SU-DHL-6 (cell line): ENCODE results near the gene FAM20B.

Source experiments
- H2AFZ ChIP-seq: fragments of 200-600 bp; sonication (generic); 2 replicates; pipeline ENCODE4 v1.6.1; 2014; ENCODE audit warnings: low read depth, mild to moderate bottlenecking, moderate library complexity, mixed read lengths, antibody characterized with exemption, low read length; ENCODE audit not compliant: severe bottlenecking
- H3F3A ChIP-seq: fragments of 200-600 bp; shearing (Covaris generic); 2 replicates; pipeline ENCODE4 v1.6.0; 2016; ENCODE audit warnings: antibody characterized with exemption, mild to moderate bottlenecking; ENCODE audit not compliant: insufficient read depth
- H3K27ac ChIP-seq: fragments of 200-600 bp; sonication (generic); 2 replicates; pipeline ENCODE4 v1.5.1; 2016; ENCODE audit warnings: low read depth, mild to moderate bottlenecking, low read length, moderate library complexity, mixed read lengths
- H3K27me3 ChIP-seq: fragments of 200-600 bp; sonication (generic), shearing (Covaris generic); 2 replicates; pipeline ENCODE4 v1.6.0; 2014; ENCODE audit warnings: mild to moderate bottlenecking, low read length
- H3K36me3 ChIP-seq: fragments of 200-600 bp; sonication (generic); 2 replicates; pipeline ENCODE4 v1.6.1; 2014; ENCODE audit warnings: mild to moderate bottlenecking, low read length, mixed read lengths
- H3K4me2 ChIP-seq: fragments of 300-600, 200-600 bp; shearing (Covaris generic), sonication (generic); 2 replicates; pipeline ENCODE4 v1.6.0; 2014; ENCODE audit warnings: low read length, low read depth, mild to moderate bottlenecking; ENCODE audit not compliant: poor library complexity, severe bottlenecking
- H3K4me3 ChIP-seq: fragments of 200-600 bp; sonication (generic); 2 replicates; pipeline ENCODE4 v1.5.1; 2014; ENCODE audit warnings: antibody characterized with exemption, low read length, mild to moderate bottlenecking, mixed read lengths; ENCODE audit not compliant: insufficient read depth, poor library complexity, severe bottlenecking
- H3K79me2 ChIP-seq: fragments of 200-600 bp; sonication (generic); 2 replicates; pipeline ENCODE4 v1.6.1; 2014; ENCODE audit warnings: mild to moderate bottlenecking, low read length, moderate library complexity; ENCODE audit not compliant: insufficient read depth
- H3K9ac ChIP-seq: fragments of 200-600 bp; sonication (generic); 2 replicates; pipeline ENCODE4 v1.7.0; 2014; ENCODE audit warnings: mild to moderate bottlenecking, low read length
- H3K9me2 ChIP-seq: fragments of 200-600 bp; sonication (generic); replicated peaks from 2 replicates; pipeline ENCODE4 v1.6.1; 2014; ENCODE audit warnings: low read length; ENCODE audit not compliant: insufficient read depth
- H3K9me3 ChIP-seq: fragments of 200-600 bp; sonication (generic); 2 replicates; pipeline ENCODE4 v1.6.1; 2014; ENCODE audit warnings: low read length, mixed read lengths; ENCODE audit not compliant: insufficient read depth
- H4K20me1 ChIP-seq: fragments of 200-600 bp; sonication (generic); 2 replicates; pipeline ENCODE4 v1.6.1; 2014; ENCODE audit warnings: low read depth, mild to moderate bottlenecking, antibody characterized with exemption, low read length, moderate library complexity, mixed read lengths
- CTCF ChIP-seq: fragments of 200-600 bp; sonication (generic); IDR thresholded peaks from one replicate; pipeline ENCODE4 v1.5.1; 2017; ENCODE audit warnings: antibody characterized with exemption, mild to moderate bottlenecking, low read length, moderate library complexity; ENCODE audit not compliant: insufficient read depth, poor library complexity, severe bottlenecking
- EZH2phosphoT487 ChIP-seq: fragments of 200-600 bp; sonication (generic), shearing (Covaris generic); conservative IDR thresholded peaks from 2 replicates; pipeline ENCODE4 v1.6.1; 2018; ENCODE audit warnings: mild to moderate bottlenecking, antibody characterized with exemption, low read length, moderate library complexity, mixed read lengths

FAM20B gene

GRCh38 chr1:179079113-179079761, 53.5 kb downstream of the FAM20B start:
- H3F3A ChIP-seq, result peaks cover 27% of the 10 kb centered on the region

DNA sequence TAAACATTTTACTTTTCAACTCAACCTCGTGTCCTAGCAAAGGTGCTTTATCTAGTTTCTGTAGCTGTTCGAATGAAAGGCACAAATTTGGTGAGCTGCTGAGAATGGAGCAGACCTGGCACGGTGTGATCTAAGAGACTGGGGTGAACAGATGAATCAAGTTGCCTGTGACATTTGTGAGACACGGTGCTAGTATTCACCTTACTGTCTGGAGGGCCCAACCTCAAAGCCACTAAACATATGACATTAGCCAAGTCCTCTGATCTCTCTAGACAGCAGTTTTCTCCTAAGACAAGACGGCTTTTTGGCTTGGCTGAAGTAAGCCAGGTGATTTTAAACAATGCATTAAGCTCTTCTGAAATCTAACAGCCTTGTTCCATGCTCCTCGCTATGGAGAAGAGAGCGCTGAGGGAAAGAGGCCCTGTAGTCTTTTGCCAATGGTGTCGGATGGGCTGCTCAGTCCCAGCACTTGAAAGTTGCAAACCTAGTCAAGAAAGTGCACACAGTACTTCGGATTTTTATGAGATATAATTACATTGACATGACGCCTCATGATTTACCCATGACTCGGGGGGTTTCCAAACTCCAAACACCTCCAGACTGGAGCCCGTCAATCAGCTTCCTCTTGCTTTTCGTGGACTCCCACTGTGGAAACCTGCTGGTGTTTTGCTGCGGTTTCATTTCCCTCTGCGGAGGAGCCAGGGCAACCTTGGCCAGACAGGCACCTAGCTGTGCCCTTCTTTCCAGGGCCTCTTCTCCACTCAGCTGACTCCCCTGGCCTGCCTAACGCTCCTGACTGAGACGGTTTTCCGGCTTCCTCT, 55.4 kb downstream of the FAM20B start:
- peak overlapping the region; percentile 65 for H2AFZ ChIP-seq
- H3K9ac ChIP-seq, result peak overlapping the region; percentile 92
- no peaks in the 10 kb centered on the region for H3K9me2 ChIP-seq
- peak overlapping the region; percentile 62 for H3K4me3 ChIP-seq
- TF ChIP-seq EZH2phosphoT487 (no peak), CTCF (no peak)
- H3K79me2 ChIP-seq, result peaks cover 25% of the 10 kb centered on the region
- no peaks in the 10 kb centered on the region for H3K9me3 ChIP-seq
- H3K4me2 ChIP-seq, result peak overlapping the region; percentile 87
- H3K27ac ChIP-seq, result peak overlapping the region; percentile 93
- H3K27me3 ChIP-seq, result no peaks in the 10 kb centered on the region
- no peaks in the 10 kb centered on the region for H3K36me3 ChIP-seq
- H3F3A ChIP-seq, result peaks cover 27% of the 10 kb centered on the region
- no peaks in the 10 kb centered on the region for H4K20me1 ChIP-seq

More at GRCh38 chr1:179079113-179079761, 53.5 kb downstream of the FAM20B start:
- peaks cover 17% of the 10 kb centered on the region for H3K79me2 ChIP-seq
- H3K9ac ChIP-seq, result no peak overlapping the region
- H3K27ac ChIP-seq, result no peak overlapping the region
- no peaks in the 10 kb centered on the region for H4K20me1 ChIP-seq
- no peaks in the 10 kb centered on the region for H3K9me2 ChIP-seq
- H3K4me2 ChIP-seq, result no peak overlapping the region
- H3K27me3 ChIP-seq, result no peaks in the 10 kb centered on the region
- H3K4me3 ChIP-seq, result no peak overlapping the region
- no peaks in the 10 kb centered on the region for H3K36me3 ChIP-seq
- TF ChIP-seq CTCF (peak; percentile 51), EZH2phosphoT487 (no peak)
- H2AFZ ChIP-seq, result no peak overlapping the region
- no peaks in the 10 kb centered on the region for H3K9me3 ChIP-seq

DNA sequence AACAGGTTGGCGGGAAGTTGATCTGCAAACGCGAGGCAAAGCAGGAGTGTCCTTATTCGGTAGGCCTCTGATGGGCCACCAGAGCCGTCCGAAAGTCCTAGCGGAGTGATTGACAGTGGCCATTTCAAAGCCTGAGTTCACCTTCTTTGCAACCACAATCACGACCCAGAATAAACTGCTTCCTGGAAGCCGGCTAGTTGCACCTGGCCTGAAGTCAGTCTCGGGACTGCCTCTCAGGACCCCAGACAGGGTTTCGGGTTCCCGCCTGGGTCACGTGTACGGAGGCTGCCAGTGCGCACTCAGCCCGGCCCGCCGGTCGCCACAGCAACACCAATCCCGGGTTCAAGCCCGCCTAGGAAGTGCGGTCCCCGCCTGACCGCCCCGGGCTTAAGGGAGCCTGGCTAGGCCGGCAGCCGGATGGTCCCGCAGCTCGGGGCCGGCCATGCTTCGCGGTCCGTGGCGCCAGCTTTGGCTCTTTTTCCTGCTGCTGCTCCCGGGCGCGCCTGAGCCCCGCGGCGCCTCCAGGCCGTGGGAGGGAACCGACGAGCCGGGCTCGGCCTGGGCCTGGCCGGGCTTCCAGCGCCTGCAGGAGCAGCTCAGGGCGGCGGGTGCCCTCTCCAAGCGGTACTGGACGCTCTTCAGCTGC, 56.1 kb downstream of the FAM20B start, which contains the start of gene TOR3A:
TOR3A (plus strand) TSS at position 384 of the 646 bp plus-strand sequence; CDS start at position 443, 59 bp downstream.
- H3K27ac ChIP-seq, result peak within 1 kb of the TSS; percentile 93

More for the DNA sequence above, 56.1 kb downstream of the FAM20B start, which contains the start of gene TOR3A:
- peak within 1 kb of the TSS; percentile 87 for H3K4me2 ChIP-seq
- H3K9me3 ChIP-seq, result no peaks in the 10 kb centered on the region
- H3K4me3 ChIP-seq, result peak within 1 kb of the TSS; percentile 84
- TF ChIP-seq CTCF (no peak), EZH2phosphoT487 (no peak)
- H2AFZ ChIP-seq, result peak within 1 kb of the TSS; percentile 66
- peak within 1 kb of the TSS; percentile 92 for H3K9ac ChIP-seq
- no peaks in the 10 kb centered on the region for H4K20me1 ChIP-seq
- peaks cover 27% of the 10 kb centered on the region for H3F3A ChIP-seq
- no peaks in the 10 kb centered on the region for H3K9me2 ChIP-seq
- peaks cover 29% of the 10 kb centered on the region for H3K79me2 ChIP-seq
- no peaks in the 10 kb centered on the region for H3K27me3 ChIP-seq
- no peaks in the 10 kb centered on the region for H3K36me3 ChIP-seq
